Measurements from ENCODE around the gene C2CD4D.

- TF ChIP-seq ZNF549 (tag by site-specific recombination; IDR thresholded peaks at IDR 0.05) (no peak), ZNF280D (tag by site-specific recombination; IDR thresholded peaks at IDR 0.05) (no peak), ZSCAN5A (tag by site-specific recombination; IDR thresholded peaks at IDR 0.05) (no peak), REPIN1 (tag by site-specific recombination; IDR thresholded peaks at IDR 0.05; ENCODE audit: low read depth) (no peak), HOXA7 (CRISPR knock-in tag; IDR thresholded peaks at IDR 0.05; ENCODE audit: borderline replicate concordance) (no peak), CTCF (tag by site-specific recombination; IDR thresholded peaks at IDR 0.05) (no peak)
These were observed 1.5 kb upstream of the C2CD4D start for GRCh38 chr1:151841141-151841540.

All from HEK293 (cell line).